ENCODE results near the gene AP2A1. TPM values are rescaled to one million over a fixed set of nuclear protein-coding genes. Genes with fewer than 3 reads are reported as not detected.

The AP2A1 gene
- total RNA-seq, 4 donors from 2014 or later, result 69.9 to 103 (median 76.1) TPM

- peaks cover 0 to 54% of the 10 kb centered on the region in 2 donors for H3K36me3 ChIP-seq
Observed at GRCh38 chr19:49854378-49855263, 87.8 kb downstream of the AP2A1 start.

GRCh38 chr19:49855277-49855675 is 88.5 kb downstream of the AP2A1 start:
- TF ChIP-seq POLR2A (IDR thresholded peaks at IDR 0.05) (no peak), CTCF (IDR thresholded peaks at IDR 0.05) (no peak), POLR2AphosphoS5 (IDR thresholded peaks at IDR 0.05) (no peak), EP300 (IDR thresholded peaks at IDR 0.05) (no peak)
- 80 to 100% methylated on average over 1 to 2 of the region's 12 CpGs for WGBS, 2 donors (ENCODE audit: low coverage in 1 of 2)
- no peak for ATAC-seq
- H3K36me3 ChIP-seq, result peaks cover 0 to 61% of the 10 kb centered on the region in 2 donors
- no peak overlapping the region for H3K4me3 ChIP-seq
- H3K27me3 ChIP-seq, result no peaks in the 10 kb centered on the region
- no peaks in the 10 kb centered on the region for H3K9me3 ChIP-seq
- H3K27ac ChIP-seq, result peak overlapping the region in 2 of 4 donors; percentile 12 to 35
- H3K4me1 ChIP-seq, result peaks cover 0 to 52% (median 15%) of the 10 kb centered on the region in 3 donors

More at GRCh38 chr19:49854378-49855263, 87.8 kb downstream of the AP2A1 start:
- H3K9me3 ChIP-seq, result no peaks in the 10 kb centered on the region
- no peak for ATAC-seq
- H3K27me3 ChIP-seq, result no peaks in the 10 kb centered on the region
- no peak overlapping the region for H3K4me3 ChIP-seq
- H3K27ac ChIP-seq, result peak overlapping the region in 2 of 4 donors; percentile 12 to 35
- peaks cover 0 to 56% (median 15%) of the 10 kb centered on the region in 3 donors for H3K4me1 ChIP-seq
- WGBS, 2 donors (ENCODE audit: low coverage in 1 of 2), result no CpG with 5 or more reads among the region's 39 CpGs
- TF ChIP-seq POLR2AphosphoS5 (IDR thresholded peaks at IDR 0.05), result no peak
- TF ChIP-seq EP300 (IDR thresholded peaks at IDR 0.05), result no peak
- TF ChIP-seq POLR2A (IDR thresholded peaks at IDR 0.05), result no peak
- TF ChIP-seq CTCF (IDR thresholded peaks at IDR 0.05), result no peak

- Histone ChIP-seq H3K4me3 (no peak overlapping the region), H3K36me3 (peaks cover 0 to 67% of the 10 kb centered on the region in 2 donors), H3K27ac (peak overlapping the region in 2 of 4 donors; percentile 12 to 35), H3K27me3 (no peaks in the 10 kb centered on the region), H3K9me3 (no peaks in the 10 kb centered on the region), H3K4me1 (peaks cover 0 to 58% (median 15%) of the 10 kb centered on the region in 3 donors)
- WGBS, 2 donors (ENCODE audit: low coverage in 1 of 2), result 73 to 82% methylated on average over 2 to 6 of the region's 21 CpGs
- ATAC-seq, result no peak
- TF ChIP-seq POLR2A (IDR thresholded peaks at IDR 0.05) (no peak), CTCF (IDR thresholded peaks at IDR 0.05) (no peak), POLR2AphosphoS5 (IDR thresholded peaks at IDR 0.05) (no peak), EP300 (IDR thresholded peaks at IDR 0.05) (no peak)
Observed at GRCh38 chr19:49855676-49856573, 89.1 kb downstream of the AP2A1 start.

GRCh38 chr19:49856574-49857021 is 89.8 kb downstream of the AP2A1 start:
- Histone ChIP-seq H3K4me3 (no peak overlapping the region), H3K27ac (peak overlapping the region in 2 of 4 donors; percentile 5 to 35), H3K9me3 (no peaks in the 10 kb centered on the region), H3K27me3 (no peaks in the 10 kb centered on the region), H3K4me1 (peaks cover 0 to 64% (median 15%) of the 10 kb centered on the region in 3 donors), H3K36me3 (peaks cover 0 to 74% of the 10 kb centered on the region in 2 donors)
- TF ChIP-seq EP300 (IDR thresholded peaks at IDR 0.05) (no peak), POLR2A (IDR thresholded peaks at IDR 0.05) (no peak), CTCF (IDR thresholded peaks at IDR 0.05) (no peak), POLR2AphosphoS5 (IDR thresholded peaks at IDR 0.05) (no peak)
- WGBS, 2 donors (ENCODE audit: low coverage in 1 of 2), result no CpG with 5 or more reads among the region's 18 CpGs
- ATAC-seq, result no peak

Small RNA genes within 50 kb of the gene (small RNA-seq; reads per million reads assigned to genes)
- gene MIR4749 (0 to 0.55 (median 0.06) reads per million in 4 donors), gene MIR6799 (0 reads per million in 4 donors), gene RNU6-841P (0 reads per million in 4 donors)

Other genes starting within 250 kb of the AP2A1 start
- 10 to 100 TPM in 3 of 4 donors, 1 to 10 TPM in 1; 8.2 to 21.0 (median 12.0) TPM for gene RCN3, start 239.0 kb upstream of the AP2A1 start, total RNA-seq
- 10 to 100 TPM; 45.5 to 59.6 (median 51.8) TPM for gene NOSIP, start 186.4 kb upstream of the AP2A1 start, total RNA-seq
- gene PRRG2, start 185.7 kb upstream of the AP2A1 start, total RNA-seq, result 1 to 10 TPM in 2 of 4 donors, not detected in 2; 1.0 to 1.1 TPM
- gene PRR12, start 175.8 kb upstream of the AP2A1 start, total RNA-seq, result 10 to 100 TPM in 3 of 4 donors, 1 to 10 TPM in 1; 9.3 to 24.1 (median 14.8) TPM
- 100 to 1,000 TPM; 100 to 162 (median 136) TPM for gene RRAS, start 126.9 kb upstream of the AP2A1 start, total RNA-seq
- gene SCAF1, start 124.8 kb upstream of the AP2A1 start, total RNA-seq, result 10 to 100 TPM; 18.2 to 37.5 (median 18.5) TPM
- 10 to 100 TPM; 29.2 to 68.6 (median 39.9) TPM for gene IRF3, start 101.1 kb upstream of the AP2A1 start, total RNA-seq
- 1 to 10 TPM; 3.3 to 7.9 (median 6.4) TPM for gene BCL2L12, start 101.1 kb upstream of the AP2A1 start, total RNA-seq
- 100 to 1,000 TPM; 137 to 152 (median 146) TPM for gene PRMT1, start 89.7 kb upstream of the AP2A1 start, total RNA-seq
- gene ADM5, start 77.4 kb upstream of the AP2A1 start, total RNA-seq, result 1 to 10 TPM in 3 of 4 donors, not detected in 1; 1.3 to 4.1 (median 1.5) TPM
- 1 to 10 TPM; 2.0 to 3.0 (median 2.6) TPM for gene CPT1C, start 75.9 kb upstream of the AP2A1 start, total RNA-seq
- gene TSKS, start 3.7 kb upstream of the AP2A1 start, total RNA-seq, result 1 to 10 TPM in 1 of 4 donors, under 1 TPM in 1, not detected in 2; 0.73 to 4.2 TPM
- gene FUZ, start 46.3 kb downstream of the AP2A1 start, total RNA-seq, result 10 to 100 TPM; 14.8 to 23.0 (median 20.1) TPM
- 10 to 100 TPM; 26.7 to 36.1 (median 28.7) TPM for gene MED25, start 51.3 kb downstream of the AP2A1 start, total RNA-seq
- gene PTOV1, start 84.2 kb downstream of the AP2A1 start, total RNA-seq, result 10 to 100 TPM; 52.9 to 89.1 (median 60.0) TPM
- 10 to 100 TPM; 12.5 to 64.3 (median 29.4) TPM for gene PNKP, start 100.6 kb downstream of the AP2A1 start, total RNA-seq
- gene AKT1S1, start 110.4 kb downstream of the AP2A1 start, total RNA-seq, result 10 to 100 TPM; 14.4 to 24.6 (median 19.7) TPM
- gene TBC1D17, start 110.7 kb downstream of the AP2A1 start, total RNA-seq, result 10 to 100 TPM; 25.1 to 41.9 (median 37.3) TPM
- 1 to 10 TPM in 1 of 4 donors, under 1 TPM in 1, not detected in 2; 0.39 to 1.2 TPM for gene IL4I1, start 129.9 kb downstream of the AP2A1 start, total RNA-seq
- gene ATF5, start 162.2 kb downstream of the AP2A1 start, total RNA-seq, result 10 to 100 TPM; 12.3 to 22.7 (median 16.7) TPM
- gene NUP62, start 162.5 kb downstream of the AP2A1 start, total RNA-seq, result 10 to 100 TPM; 30.1 to 43.2 (median 37.7) TPM
- gene SIGLEC11, start 194.2 kb downstream of the AP2A1 start, total RNA-seq, result 1 to 10 TPM in 3 of 4 donors, under 1 TPM in 1; 0.85 to 3.6 (median 1.3) TPM

All from gastroesophageal sphincter (tissue), 4 donors.